Mesendoderm (in vitro differentiated cells): ENCODE measurements around the gene POU2F1.
A peak's percentile ranks its signal among the peaks of the same experiment; 100 is the strongest.

Experiments
- DNase-seq: peaks from one replicate; pipeline ENCODE4 v3.0.0; 2013
- H2AK5ac ChIP-seq: 2 replicates; pipeline ENCODE4 v1.6.1; 2013; ENCODE audit warnings: low read length, inconsistent platforms
- H2BK120ac ChIP-seq: 2 replicates; pipeline ENCODE4 v1.6.1; 2013; ENCODE audit warnings: low read depth, mild to moderate bottlenecking, low read length, moderate library complexity, mixed read lengths
- H2BK15ac ChIP-seq: replicated peaks from 2 replicates; pipeline ENCODE4 v1.6.1; 2013; ENCODE audit warnings: low read depth, mild to moderate bottlenecking, moderate library complexity
- H2BK5ac ChIP-seq: 2 replicates; pipeline ENCODE4 v1.6.1; 2013; ENCODE audit warnings: low read length, inconsistent platforms
- H3K18ac ChIP-seq: 2 replicates; pipeline ENCODE4 v1.6.1; 2013; ENCODE audit warnings: mild to moderate bottlenecking, low read length, mixed read lengths
- H3K23ac ChIP-seq: one replicate; pipeline ENCODE4 v1.6.1; 2013; ENCODE audit warnings: low read length
- H3K27ac ChIP-seq: 2 replicates; pipeline ENCODE4 v1.5.1; 2013; ENCODE audit warnings: low read depth, mild to moderate bottlenecking, inconsistent platforms, low read length, moderate library complexity
- H3K27me3 ChIP-seq: 2 replicates; pipeline ENCODE4 v1.6.1; 2013; ENCODE audit warnings: low read length, control low read depth, mild to moderate bottlenecking, inconsistent platforms; ENCODE audit not compliant: insufficient read depth, poor library complexity
- H3K36me3 ChIP-seq: 2 replicates; pipeline ENCODE4 v1.6.1; 2013; ENCODE audit warnings: low read length, inconsistent platforms; ENCODE audit not compliant: control insufficient read depth, insufficient read depth
- H3K4ac ChIP-seq: one replicate; pipeline ENCODE4 v1.6.1; 2013; ENCODE audit warnings: low read depth, mild to moderate bottlenecking, low read length, moderate library complexity
- H3K4me1 ChIP-seq: 2 replicates; pipeline ENCODE4 v1.6.1; 2013; ENCODE audit warnings: low read depth, low read length, inconsistent platforms; ENCODE audit not compliant: control insufficient read depth
- H3K4me2 ChIP-seq: 2 replicates; pipeline ENCODE4 v1.6.1; 2013; ENCODE audit warnings: low read length
- H3K4me3 ChIP-seq: 2 replicates; pipeline ENCODE4 v1.5.1; 2013; ENCODE audit warnings: mild to moderate bottlenecking, low read length
- H3K56ac ChIP-seq: one replicate; pipeline ENCODE4 v1.6.1; 2013; ENCODE audit warnings: low read length
- H3K79me1 ChIP-seq: 2 replicates; pipeline ENCODE4 v1.6.1; 2013; ENCODE audit warnings: low read length, inconsistent platforms
- H3K79me2 ChIP-seq: 2 replicates; pipeline ENCODE4 v1.6.1; 2013; ENCODE audit warnings: mild to moderate bottlenecking, low read length; ENCODE audit not compliant: control insufficient read depth, insufficient read depth
- H3K9ac ChIP-seq: 2 replicates; pipeline ENCODE4 v1.6.1; 2013; ENCODE audit warnings: low read length, inconsistent platforms
- H4K5ac ChIP-seq: one replicate; pipeline ENCODE4 v1.6.1; 2013; ENCODE audit warnings: low read length
- H4K8ac ChIP-seq: one replicate; pipeline ENCODE4 v1.6.1; 2013; ENCODE audit warnings: low read depth, mild to moderate bottlenecking, control low read depth, low read length, moderate library complexity
- WGBS: extraction: QIAGEN DNeasy Blood & Tissue Kit; methylation state at CpG from one replicate; pipeline ENCODE4 v1.1.7; 2013; ENCODE audit warnings: low lambda C conversion rate, missing lambda C conversion rate; ENCODE audit not compliant: insufficient coverage; ENCODE audit errors: extremely low coverage; 5-methylcytosine and 5-hydroxymethylcytosine counted together

The POU2F1 gene

GRCh38 chr1:167435484-167435883, 214.8 kb downstream of the POU2F1 start:
- no peak for DNase-seq
- Histone ChIP-seq H3K27me3 (no peaks in the 10 kb centered on the region), H3K4me3 (no peak overlapping the region), H2AK5ac (no peak overlapping the region), H3K79me2 (no peaks in the 10 kb centered on the region), H3K79me1 (no peaks in the 10 kb centered on the region), H3K23ac (peak overlapping the region; percentile 29), H2BK5ac (no peak overlapping the region), H3K18ac (no peak overlapping the region), H3K4me2 (no peak overlapping the region), H3K36me3 (no peaks in the 10 kb centered on the region), H4K5ac (no peak overlapping the region), H3K9ac (no peak overlapping the region), H3K4me1 (peaks cover 2% of the 10 kb centered on the region), H3K56ac (no peak overlapping the region), H3K27ac (no peak overlapping the region), H4K8ac (no peak overlapping the region), H3K4ac (no peak overlapping the region), H2BK15ac (no peak overlapping the region), H2BK120ac (no peak overlapping the region)
- WGBS = no CpG with 5 or more reads among the region's 4 CpGs

- no peaks in the 10 kb centered on the region for H3K79me2 ChIP-seq
- no CpG with 5 or more reads among the region's 17 CpGs for WGBS
- no peaks in the 10 kb centered on the region for H3K36me3 ChIP-seq
- H4K5ac ChIP-seq = no peak overlapping the region
- H4K8ac ChIP-seq = no peak overlapping the region
- H2BK120ac ChIP-seq = no peak overlapping the region
- no peak overlapping the region for H2BK15ac ChIP-seq
- H3K9ac ChIP-seq = no peak overlapping the region
- peaks cover 2% of the 10 kb centered on the region for H3K4me1 ChIP-seq
- H3K4me3 ChIP-seq = no peak overlapping the region
- DNase-seq = no peak
- H3K18ac ChIP-seq = no peak overlapping the region
- no peaks in the 10 kb centered on the region for H3K79me1 ChIP-seq
- H3K4me2 ChIP-seq = no peak overlapping the region
- no peak overlapping the region for H2BK5ac ChIP-seq
- no peaks in the 10 kb centered on the region for H3K27me3 ChIP-seq
- H2AK5ac ChIP-seq = no peak overlapping the region
- H3K27ac ChIP-seq = no peak overlapping the region
- H3K4ac ChIP-seq = no peak overlapping the region
- H3K23ac ChIP-seq = no peak overlapping the region
- H3K56ac ChIP-seq = no peak overlapping the region
These were observed 217.8 kb downstream of the POU2F1 start for GRCh38 chr1:167438171-167439138.

- peak; percentile 81 for DNase-seq
These were observed 218.8 kb downstream of the POU2F1 start for GRCh38 chr1:167439301-167439988.

GRCh38 chr1:167440345-167440744, 219.7 kb downstream of the POU2F1 start:
- Histone ChIP-seq H3K4ac (no peak overlapping the region), H3K27ac (no peak overlapping the region), H3K18ac (no peak overlapping the region), H3K79me2 (no peaks in the 10 kb centered on the region), H3K79me1 (no peaks in the 10 kb centered on the region), H3K4me3 (no peak overlapping the region), H3K36me3 (no peaks in the 10 kb centered on the region), H2AK5ac (no peak overlapping the region), H4K8ac (no peak overlapping the region), H4K5ac (no peak overlapping the region), H3K23ac (no peak overlapping the region), H2BK120ac (no peak overlapping the region), H3K4me1 (peaks cover 2% of the 10 kb centered on the region), H3K9ac (no peak overlapping the region), H2BK15ac (no peak overlapping the region), H3K27me3 (no peaks in the 10 kb centered on the region), H3K56ac (no peak overlapping the region), H3K4me2 (no peak overlapping the region), H2BK5ac (no peak overlapping the region)
- DNase-seq = no peak
- no CpG with 5 or more reads among the region's 4 CpGs for WGBS

More at GRCh38 chr1:167439301-167439988, 218.8 kb downstream of the POU2F1 start:
- H3K4me2 ChIP-seq = peak overlapping the region; percentile 63
- H3K4me3 ChIP-seq = peak overlapping the region; percentile 19
- no peak overlapping the region for H2BK15ac ChIP-seq
- no CpG with 5 or more reads among the region's 49 CpGs for WGBS
- no peak overlapping the region for H2BK120ac ChIP-seq
- H3K23ac ChIP-seq = no peak overlapping the region
- H3K79me2 ChIP-seq = no peaks in the 10 kb centered on the region
- no peak overlapping the region for H4K8ac ChIP-seq
- no peak overlapping the region for H2AK5ac ChIP-seq
- peak overlapping the region; percentile 49 for H3K9ac ChIP-seq
- H3K4me1 ChIP-seq = peaks cover 2% of the 10 kb centered on the region
- H4K5ac ChIP-seq = no peak overlapping the region
- no peak overlapping the region for H3K18ac ChIP-seq
- H3K27me3 ChIP-seq = no peaks in the 10 kb centered on the region
- peak overlapping the region; percentile 77 for H3K56ac ChIP-seq
- H3K79me1 ChIP-seq = no peaks in the 10 kb centered on the region
- H2BK5ac ChIP-seq = no peak overlapping the region
- H3K27ac ChIP-seq = no peak overlapping the region
- no peaks in the 10 kb centered on the region for H3K36me3 ChIP-seq
- no peak overlapping the region for H3K4ac ChIP-seq

- H4K5ac ChIP-seq = no peak overlapping the region
- no peaks in the 10 kb centered on the region for H3K27me3 ChIP-seq
- no peak overlapping the region for H3K23ac ChIP-seq
- H3K9ac ChIP-seq = no peak overlapping the region
- H2BK15ac ChIP-seq = no peak overlapping the region
- no peak overlapping the region for H3K4ac ChIP-seq
- no peak overlapping the region for H2AK5ac ChIP-seq
- H3K36me3 ChIP-seq = no peaks in the 10 kb centered on the region
- H3K27ac ChIP-seq = no peak overlapping the region
- DNase-seq = no peak
- no peak overlapping the region for H3K4me3 ChIP-seq
- no peak overlapping the region for H3K4me2 ChIP-seq
- H2BK120ac ChIP-seq = no peak overlapping the region
- peaks cover 2% of the 10 kb centered on the region for H3K4me1 ChIP-seq
- no peak overlapping the region for H4K8ac ChIP-seq
- H2BK5ac ChIP-seq = no peak overlapping the region
- H3K56ac ChIP-seq = no peak overlapping the region
- H3K18ac ChIP-seq = no peak overlapping the region
- no peaks in the 10 kb centered on the region for H3K79me1 ChIP-seq
- WGBS = no CpG with 5 or more reads among the region's 8 CpGs
- H3K79me2 ChIP-seq = no peaks in the 10 kb centered on the region
These were observed 220.1 kb downstream of the POU2F1 start for GRCh38 chr1:167440776-167441175.
